ENCODE results near the gene ARHGEF18.

The ARHGEF18 gene

DNA sequence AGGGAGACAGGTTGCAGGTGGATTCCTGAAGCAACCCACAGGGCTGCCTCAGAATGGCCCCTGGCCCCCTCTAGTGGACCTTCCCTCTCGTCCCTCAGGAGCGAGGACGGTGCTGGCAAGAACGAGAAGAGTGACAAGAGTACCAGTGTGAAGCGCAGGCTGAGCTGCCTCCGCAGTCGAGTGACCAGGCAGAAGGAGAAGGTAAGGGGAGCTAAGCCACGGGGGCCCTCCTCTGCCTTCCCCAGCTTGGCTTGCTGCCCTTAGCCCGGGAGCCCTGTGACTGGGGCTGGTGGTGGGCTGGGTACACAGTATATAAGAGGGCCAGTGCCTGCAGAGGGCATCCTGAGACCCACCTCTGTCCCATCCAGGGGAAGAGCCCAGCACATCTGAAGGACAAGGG, 34.0 kb downstream of the ARHGEF18 start:
- no peaks in the 10 kb centered on the region for H3K9me3 Mint-ChIP-seq
- H3K27ac Mint-ChIP-seq: no peak overlapping the region
- peaks cover 19% of the 10 kb centered on the region for H3K36me3 Mint-ChIP-seq (ENCODE audit: low read depth)
- no peaks in the 10 kb centered on the region for H3K4me1 Mint-ChIP-seq (ENCODE audit: low read depth)
- no peak overlapping the region for H3K4me3 Mint-ChIP-seq
- DNase-seq (ENCODE audit: low spot score): no peak
- no peaks in the 10 kb centered on the region for H3K27me3 Mint-ChIP-seq (ENCODE audit: low read depth)

DNA sequence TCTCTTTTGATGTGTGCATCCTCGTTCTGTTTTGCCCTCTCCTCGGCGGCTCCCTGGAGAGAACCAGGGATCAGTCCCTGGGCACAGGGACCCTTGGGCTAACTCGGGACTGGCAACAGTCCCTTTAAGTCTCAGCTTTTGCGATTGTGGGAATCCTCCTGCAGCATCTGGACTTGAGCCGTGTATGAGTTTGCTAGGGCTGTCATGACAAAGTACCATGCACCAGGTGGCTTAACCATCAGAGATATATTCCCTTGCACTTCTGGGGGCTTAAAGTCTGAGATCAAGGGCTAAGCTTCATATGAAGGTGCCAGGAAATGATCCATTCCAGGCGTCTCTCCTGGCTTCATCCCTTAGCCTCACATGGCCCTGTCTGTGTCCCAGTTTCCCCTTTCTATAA, 34.5 kb downstream of the ARHGEF18 start:
- peaks cover 20% of the 10 kb centered on the region for H3K36me3 Mint-ChIP-seq (ENCODE audit: low read depth)

DNA sequence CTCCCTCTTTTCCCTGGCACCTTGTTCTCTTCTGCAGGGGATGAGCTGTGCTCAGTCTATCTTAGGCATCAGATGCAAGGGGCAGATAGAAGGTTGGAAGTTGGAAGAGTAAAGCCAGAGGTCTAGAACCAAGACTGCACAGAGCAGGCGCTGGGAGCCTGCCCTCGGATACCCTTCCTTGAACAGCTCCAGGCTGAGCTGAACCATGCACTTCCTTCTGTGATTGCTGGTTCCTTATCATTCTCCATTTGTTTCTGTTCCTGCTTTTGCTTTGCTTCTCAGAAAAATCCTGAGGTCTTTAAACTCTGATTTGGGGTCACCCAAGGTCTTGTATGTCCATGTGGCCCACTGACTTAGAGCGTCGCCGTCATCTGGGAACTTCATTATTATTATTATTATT, 36.3 kb downstream of the ARHGEF18 start:
- H3K9me3 Mint-ChIP-seq: no peaks in the 10 kb centered on the region
- no peaks in the 10 kb centered on the region for H3K27me3 Mint-ChIP-seq (ENCODE audit: low read depth)
- H3K4me1 Mint-ChIP-seq (ENCODE audit: low read depth): no peaks in the 10 kb centered on the region
- H3K4me3 Mint-ChIP-seq: no peak overlapping the region
- no peak for DNase-seq (ENCODE audit: low spot score)
- H3K27ac Mint-ChIP-seq: no peak overlapping the region
- H3K36me3 Mint-ChIP-seq (ENCODE audit: low read depth): peaks cover 20% of the 10 kb centered on the region

More for the DNA sequence above, 34.5 kb downstream of the ARHGEF18 start:
- H3K27ac Mint-ChIP-seq: no peak overlapping the region
- H3K27me3 Mint-ChIP-seq (ENCODE audit: low read depth): no peaks in the 10 kb centered on the region
- H3K9me3 Mint-ChIP-seq: no peaks in the 10 kb centered on the region
- H3K4me1 Mint-ChIP-seq (ENCODE audit: low read depth): no peaks in the 10 kb centered on the region
- H3K4me3 Mint-ChIP-seq: no peak overlapping the region
- DNase-seq (ENCODE audit: low spot score): no peak

DNA sequence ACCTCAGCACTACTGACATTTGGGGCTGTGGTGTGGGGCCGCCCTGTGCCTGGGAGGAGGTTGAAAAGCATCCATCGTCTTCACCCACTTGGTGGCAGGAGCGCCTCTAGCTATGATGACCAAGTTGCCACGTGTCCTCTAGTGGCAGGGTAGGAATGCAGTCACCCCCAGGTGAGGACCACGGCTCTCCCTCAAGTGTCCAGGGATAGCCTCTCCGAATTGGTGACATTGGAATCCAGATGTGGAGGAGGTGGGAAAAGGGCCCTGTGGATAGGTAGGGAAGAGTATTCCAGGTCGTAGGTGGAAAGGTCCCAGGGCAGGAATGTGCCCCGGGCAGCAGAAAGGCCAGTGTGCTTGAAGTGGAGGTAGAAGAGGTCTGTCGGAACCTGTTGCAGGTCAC, 37.6 kb downstream of the ARHGEF18 start:
- H3K9me3 Mint-ChIP-seq: no peaks in the 10 kb centered on the region
- H3K27me3 Mint-ChIP-seq (ENCODE audit: low read depth): no peaks in the 10 kb centered on the region
- DNase-seq (ENCODE audit: low spot score): no peak
- no peak overlapping the region for H3K27ac Mint-ChIP-seq
- H3K4me1 Mint-ChIP-seq (ENCODE audit: low read depth): no peaks in the 10 kb centered on the region
- H3K4me3 Mint-ChIP-seq: no peak overlapping the region
- peaks cover 18% of the 10 kb centered on the region for H3K36me3 Mint-ChIP-seq (ENCODE audit: low read depth)

DNA sequence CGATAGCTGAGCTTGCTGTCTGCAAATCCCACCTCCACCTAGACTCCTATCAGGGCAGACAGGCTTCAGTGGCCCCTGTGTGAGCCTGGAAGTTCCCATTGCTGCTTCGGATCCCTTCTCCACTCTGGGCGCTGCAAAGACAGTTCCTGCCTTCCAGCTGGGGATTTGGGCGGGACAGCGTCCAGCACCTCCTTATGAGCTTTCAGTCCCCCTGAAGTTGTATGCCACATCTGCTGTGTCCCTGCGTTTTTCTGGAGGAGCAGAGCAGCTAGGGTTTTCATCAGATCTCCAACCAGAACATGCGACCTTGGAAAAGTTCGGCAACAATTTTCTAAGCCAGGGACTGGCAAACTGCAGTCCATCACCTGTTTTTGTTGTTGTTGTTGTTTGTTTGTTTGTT, 38.0 kb downstream of the ARHGEF18 start:
- Mint-ChIP-seq H3K4me1 (ENCODE audit: low read depth) (no peaks in the 10 kb centered on the region), H3K4me3 (no peak overlapping the region), H3K27ac (no peak overlapping the region), H3K36me3 (ENCODE audit: low read depth) (peaks cover 22% of the 10 kb centered on the region), H3K27me3 (ENCODE audit: low read depth) (no peaks in the 10 kb centered on the region), H3K9me3 (no peaks in the 10 kb centered on the region)
- no peak for DNase-seq (ENCODE audit: low spot score)

DNA sequence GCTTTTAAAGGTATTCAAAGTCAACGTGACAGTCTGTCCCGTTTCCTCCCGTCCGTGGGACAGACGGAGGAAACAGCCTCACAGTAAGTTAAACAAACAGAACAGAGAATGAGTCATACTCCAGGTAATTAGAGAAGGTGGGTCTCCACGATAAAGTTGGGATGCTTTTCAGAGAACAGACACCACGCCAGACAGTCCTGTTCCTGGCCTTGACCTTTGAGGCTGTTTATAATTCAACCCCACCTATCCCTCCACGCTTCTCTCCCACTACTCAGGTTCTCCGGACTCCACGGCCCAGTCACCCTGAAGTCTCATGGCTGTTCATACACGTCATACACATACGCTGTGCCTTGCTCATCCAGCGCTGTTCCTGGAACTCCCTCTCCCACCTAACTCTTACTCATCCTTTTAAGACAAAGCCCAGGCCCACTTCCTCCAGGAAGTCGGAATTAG, 42.5 kb downstream of the ARHGEF18 start:
- no peak for DNase-seq (ENCODE audit: low spot score)
- no peak overlapping the region for H3K27ac Mint-ChIP-seq
- peaks cover 7% of the 10 kb centered on the region for H3K4me1 Mint-ChIP-seq (ENCODE audit: low read depth)
- H3K36me3 Mint-ChIP-seq (ENCODE audit: low read depth): peaks cover 18% of the 10 kb centered on the region
- H3K4me3 Mint-ChIP-seq: no peak overlapping the region
- H3K27me3 Mint-ChIP-seq (ENCODE audit: low read depth): no peaks in the 10 kb centered on the region
- no peaks in the 10 kb centered on the region for H3K9me3 Mint-ChIP-seq

DNA sequence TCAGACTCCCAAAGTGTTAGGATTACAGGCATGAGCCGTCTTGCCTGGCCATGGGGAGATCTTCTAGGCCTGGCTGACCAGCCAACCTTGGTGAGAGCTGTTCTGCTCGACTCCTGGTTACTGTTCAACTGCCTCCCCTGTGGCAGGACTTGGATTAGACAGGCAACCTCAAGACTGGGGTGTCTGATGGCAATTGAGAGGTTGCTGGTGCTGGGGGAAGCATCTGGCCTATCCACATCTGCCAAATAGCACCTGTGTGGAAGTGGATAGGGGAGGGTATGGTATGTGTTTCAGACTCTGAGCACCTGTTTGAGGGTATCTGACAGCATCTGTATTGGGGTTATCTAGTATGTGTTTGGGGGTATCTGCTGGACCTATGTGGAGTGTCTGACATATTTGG, 44.7 kb downstream of the ARHGEF18 start:
- Mint-ChIP-seq H3K27ac (no peak overlapping the region), H3K36me3 (ENCODE audit: low read depth) (peaks cover 16% of the 10 kb centered on the region), H3K4me1 (ENCODE audit: low read depth) (peaks cover 9% of the 10 kb centered on the region), H3K4me3 (peak overlapping the region; percentile 85), H3K27me3 (ENCODE audit: low read depth) (no peaks in the 10 kb centered on the region), H3K9me3 (no peaks in the 10 kb centered on the region)
- DNase-seq (ENCODE audit: low spot score): no peak

DNA sequence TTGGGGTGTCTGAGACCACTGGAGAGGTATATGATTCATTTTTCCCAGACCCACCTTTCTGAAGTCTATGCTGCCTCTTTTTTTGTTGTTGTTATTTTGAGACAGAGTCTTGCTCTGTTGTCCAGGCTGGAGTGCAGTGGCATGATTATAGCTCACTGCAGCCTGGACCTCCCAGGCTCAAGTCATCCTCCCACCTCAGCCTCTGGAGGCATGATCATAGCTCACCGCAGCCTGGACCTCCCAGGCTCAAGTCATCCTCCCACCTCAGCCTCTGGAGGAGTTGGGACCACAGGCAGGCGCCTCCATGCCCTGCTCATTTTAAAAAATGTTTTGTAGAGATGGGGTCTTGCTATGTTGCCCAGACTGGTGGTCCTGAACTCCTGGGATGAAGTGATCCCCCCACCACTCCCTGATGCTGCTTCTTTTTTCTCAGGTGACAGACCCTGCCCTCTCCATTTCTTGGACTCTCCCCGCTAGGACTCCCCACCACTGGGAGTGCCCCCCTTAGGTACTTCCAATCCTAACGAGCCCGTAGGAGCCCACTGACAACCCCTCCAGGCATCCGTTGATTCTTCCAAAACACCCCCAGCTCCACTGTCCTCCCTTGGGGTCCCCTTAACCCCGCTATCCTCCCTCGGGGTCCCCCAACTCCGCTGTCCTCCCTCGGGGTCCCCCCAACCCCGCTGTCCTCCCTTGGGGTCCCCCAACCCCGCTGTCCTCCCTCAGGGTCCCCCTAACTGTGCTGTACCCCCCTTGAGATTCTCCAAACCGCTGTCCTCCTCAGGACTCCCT, 45.4 kb downstream of the ARHGEF18 start:
- H3K9me3 Mint-ChIP-seq: no peaks in the 10 kb centered on the region
- peaks cover 18% of the 10 kb centered on the region for H3K36me3 Mint-ChIP-seq (ENCODE audit: low read depth)
- no peak for DNase-seq (ENCODE audit: low spot score)
- no peaks in the 10 kb centered on the region for H3K27me3 Mint-ChIP-seq (ENCODE audit: low read depth)
- peaks cover 14% of the 10 kb centered on the region for H3K4me1 Mint-ChIP-seq (ENCODE audit: low read depth)
- peak overlapping the region; percentile 55 for H3K27ac Mint-ChIP-seq
- H3K4me3 Mint-ChIP-seq: peak overlapping the region; percentile 85

DNA sequence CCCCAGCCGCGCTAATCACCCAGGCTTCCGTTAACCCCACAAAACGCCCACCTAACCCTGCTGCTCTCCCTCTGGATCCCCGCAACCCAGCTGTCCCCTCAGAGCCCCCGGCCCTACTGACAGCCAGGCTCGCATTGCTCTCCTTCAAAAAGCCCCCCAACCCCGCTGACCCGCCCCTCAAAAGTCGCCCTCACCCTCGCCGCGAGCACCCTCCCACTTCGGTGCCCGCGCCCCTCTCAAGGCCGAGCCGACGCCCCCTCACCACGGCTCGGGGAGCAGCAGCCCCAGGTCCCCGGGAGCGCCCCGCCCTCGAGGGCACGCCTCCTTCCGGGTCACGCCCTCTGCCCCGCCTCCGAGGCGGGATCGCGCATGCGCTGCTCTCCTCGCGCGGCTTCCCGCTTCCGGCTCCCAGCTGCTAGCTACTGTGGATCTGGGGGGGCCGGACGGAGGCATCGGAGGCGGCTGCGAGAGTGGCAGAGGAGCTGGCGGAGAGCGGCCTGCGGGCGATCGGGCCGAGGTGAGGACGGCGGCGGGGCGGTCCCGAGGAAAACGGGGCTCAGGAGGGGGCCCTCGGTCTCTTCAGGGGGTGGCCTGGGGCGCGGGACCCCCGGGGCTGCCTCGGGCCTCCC, 46.1 kb downstream of the ARHGEF18 start:
- peak overlapping the region; percentile 85 for H3K4me3 Mint-ChIP-seq
- peaks cover 18% of the 10 kb centered on the region for H3K36me3 Mint-ChIP-seq (ENCODE audit: low read depth)
- H3K4me1 Mint-ChIP-seq (ENCODE audit: low read depth): peaks cover 15% of the 10 kb centered on the region

DNA sequence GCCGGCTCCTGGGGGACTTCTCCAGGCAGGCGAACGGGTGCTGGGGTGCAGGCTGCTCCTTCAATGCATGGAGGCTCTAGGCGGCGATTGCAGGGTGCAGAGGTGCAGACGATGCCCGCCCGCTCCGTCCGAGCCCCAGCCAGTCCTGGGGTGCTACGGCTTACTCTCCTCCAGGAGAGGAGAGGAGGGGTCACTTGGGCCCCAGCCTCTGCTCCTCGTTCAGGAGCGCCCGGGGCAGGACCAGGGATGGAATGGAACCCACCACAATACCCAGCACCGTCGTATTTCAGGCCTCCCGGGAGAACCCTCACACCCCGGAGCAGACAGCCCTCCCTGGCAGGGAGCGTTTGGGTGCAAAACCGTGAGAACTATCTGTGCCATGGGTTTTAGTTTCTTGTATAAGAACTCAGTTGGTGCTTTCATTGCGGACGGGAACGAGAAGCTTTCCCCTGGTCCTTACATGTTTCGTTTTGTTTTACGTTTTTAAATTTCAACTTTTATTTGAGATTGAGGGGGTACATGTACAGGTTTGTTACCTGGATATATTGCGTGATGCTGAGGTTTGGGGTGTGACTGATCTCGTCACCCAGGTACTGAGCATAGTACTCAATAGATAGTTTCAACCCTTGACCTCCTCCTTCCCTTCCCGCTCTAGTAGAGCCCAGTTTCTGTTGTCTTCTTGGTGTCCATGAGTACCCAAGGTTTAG, 46.8 kb downstream of the ARHGEF18 start:
- H3K36me3 Mint-ChIP-seq (ENCODE audit: low read depth): peaks cover 18% of the 10 kb centered on the region
- no peak for DNase-seq (ENCODE audit: low spot score)
- H3K27ac Mint-ChIP-seq: peak overlapping the region; percentile 63
- peaks cover 15% of the 10 kb centered on the region for H3K4me1 Mint-ChIP-seq (ENCODE audit: low read depth)
- H3K27me3 Mint-ChIP-seq (ENCODE audit: low read depth): no peaks in the 10 kb centered on the region
- H3K4me3 Mint-ChIP-seq: peak overlapping the region; percentile 85
- H3K9me3 Mint-ChIP-seq: no peaks in the 10 kb centered on the region

More for the DNA sequence above, 46.1 kb downstream of the ARHGEF18 start:
- peak overlapping the region; percentile 79 for H3K27ac Mint-ChIP-seq
- DNase-seq (ENCODE audit: low spot score): peak; percentile 94
- H3K27me3 Mint-ChIP-seq (ENCODE audit: low read depth): no peaks in the 10 kb centered on the region
- H3K9me3 Mint-ChIP-seq: no peaks in the 10 kb centered on the region

DNA sequence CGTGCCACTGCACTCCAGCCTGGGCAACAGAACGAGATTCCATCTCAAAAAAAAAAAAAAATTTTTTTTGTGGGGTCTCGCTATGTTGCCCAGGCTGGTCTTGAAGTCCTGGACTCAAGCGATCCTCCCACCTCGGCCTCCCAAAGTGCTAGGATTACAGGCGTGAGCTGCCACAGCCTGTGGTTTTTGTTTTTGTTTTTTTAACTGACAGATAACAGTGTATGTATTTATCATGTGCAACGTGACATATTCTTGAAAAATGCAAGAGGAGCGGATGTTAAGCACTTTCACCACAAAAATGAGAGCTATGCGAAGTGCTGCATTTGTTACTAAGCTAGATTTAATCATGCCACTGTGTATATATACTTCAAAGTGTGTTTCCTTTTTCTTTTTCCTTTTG, 49.0 kb downstream of the ARHGEF18 start:
- Mint-ChIP-seq H3K27ac (no peak overlapping the region), H3K9me3 (no peaks in the 10 kb centered on the region), H3K4me1 (ENCODE audit: low read depth) (peaks cover 15% of the 10 kb centered on the region), H3K36me3 (ENCODE audit: low read depth) (peaks cover 17% of the 10 kb centered on the region), H3K4me3 (peak overlapping the region; percentile 29), H3K27me3 (ENCODE audit: low read depth) (no peaks in the 10 kb centered on the region)
- DNase-seq (ENCODE audit: low spot score): no peak

Measured in T-helper 2 cell treated with Interferon-gamma antibody and Interleukin-4, amounts not matched to agents 5 μg/mL and 100 μg/mL, for 36 hours (primary cell).